HG03460 (cell line): Measurements from ENCODE around the gene AIF1L.

Experiments used
- ATAC-seq: cut with Tn5 transposase; IDR thresholded peaks from one replicate; pipeline ENCODE4 v1.9.1; 2021; ENCODE audit not compliant: unreplicated experiment

AIF1L gene

DNA sequence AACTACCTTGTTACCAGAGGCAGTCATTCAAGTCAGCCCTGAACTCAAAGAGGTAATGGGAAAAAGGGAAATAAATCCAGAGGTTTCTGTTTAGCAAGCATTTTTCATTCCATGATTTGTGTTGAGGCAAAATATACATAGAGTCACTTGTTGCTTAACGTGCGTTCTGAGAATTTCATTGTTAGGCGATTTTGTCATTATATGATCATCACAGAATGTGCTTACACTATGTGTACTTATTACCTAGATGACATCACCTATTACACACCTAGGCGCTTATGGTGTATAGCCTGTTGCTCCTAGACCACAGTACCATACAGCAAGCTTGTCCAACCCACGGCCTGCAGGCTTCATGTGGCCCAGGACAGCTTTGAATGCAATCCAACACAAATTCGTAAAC lies 65.3 kb downstream of the AIF1L start:
- no peak for ATAC-seq

DNA sequence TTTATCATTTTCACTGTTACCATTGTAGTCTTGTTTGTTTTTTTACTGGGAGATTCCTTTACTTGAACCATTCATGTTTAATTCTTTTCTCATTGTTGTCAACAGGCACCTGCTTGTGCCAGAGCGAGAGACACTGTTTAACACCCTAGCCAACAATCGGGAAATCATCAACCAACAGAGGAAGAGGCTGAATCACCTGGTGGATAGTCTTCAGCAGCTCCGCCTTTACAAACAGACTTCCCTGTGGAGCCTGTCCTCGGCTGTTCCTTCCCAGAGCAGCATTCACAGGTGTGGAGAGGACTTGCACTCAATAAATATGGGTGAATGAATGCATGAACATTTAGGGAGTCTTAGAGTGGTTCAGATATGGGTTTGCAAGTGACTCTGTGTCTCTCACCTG lies 66.6 kb downstream of the AIF1L start:
- ATAC-seq: no peak

- ATAC-seq: no peak
These were observed 69.2 kb downstream of the AIF1L start for GRCh38 chr9:131165523-131165922.

- no peak for ATAC-seq
These were observed 70.9 kb downstream of the AIF1L start for GRCh38 chr9:131167146-131167692.

GRCh38 chr9:131167936-131168335 lies 71.6 kb downstream of the AIF1L start:
- no peak for ATAC-seq

DNA sequence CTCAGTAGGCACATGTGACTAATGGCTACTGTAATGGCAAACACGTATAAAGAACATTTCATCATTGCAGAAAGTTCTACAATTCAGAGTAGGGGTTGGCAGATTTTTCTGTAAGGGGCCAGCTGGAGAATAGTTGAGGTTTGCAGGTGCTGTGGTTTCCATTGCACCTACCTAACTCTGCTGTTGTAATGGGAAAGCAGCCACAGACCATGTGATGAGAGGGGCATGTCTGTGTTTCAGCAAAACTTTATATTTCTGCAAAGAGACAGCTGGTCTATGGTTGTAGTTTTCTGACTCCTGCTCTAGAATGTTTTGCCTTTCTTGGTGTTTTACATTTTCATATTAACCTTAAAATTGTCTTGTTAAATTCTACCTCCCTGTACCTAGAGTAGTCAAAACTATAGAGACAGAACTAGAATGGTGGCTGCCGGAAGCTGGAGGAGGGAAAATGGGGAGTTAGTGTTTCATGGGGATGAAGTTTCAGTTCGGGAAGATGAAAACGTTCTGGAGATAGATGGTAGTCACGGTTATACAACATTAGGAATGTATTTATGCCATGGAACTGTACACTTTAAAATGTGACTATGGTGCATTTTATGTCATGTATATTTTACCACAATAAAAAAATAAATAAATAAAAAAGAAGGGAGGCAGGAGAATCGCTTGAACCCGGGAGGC lies 73.4 kb downstream of the AIF1L start:
- no peak for ATAC-seq
